DND-41 (cell line): ENCODE results near the gene PSG2.
"Not testable (repeated sequence)": the region's sequence is repeated elsewhere in the genome, so short reads cannot be mapped to it uniquely, and the experiment has no call there.

ENCODE experiments used
- EZH2 ChIP-seq: IDR thresholded peaks from 3 replicates; pipeline ENCODE4 v1.6.1; 2012; ENCODE audit warnings: borderline replicate concordance, low read depth, mild to moderate bottlenecking, moderate library complexity, low read length, inconsistent platforms; ENCODE audit not compliant: severe bottlenecking
- TF ChIP-seq, protein P1 (sequence below): IDR thresholded peaks from 2 replicates; pipeline ENCODE4 v1.5.1; 2012; ENCODE audit warnings: borderline replicate concordance, low read length, moderate library complexity, mild to moderate bottlenecking; ENCODE audit not compliant: poor library complexity, severe bottlenecking; ENCODE audit errors: extremely low read depth

DNA sequence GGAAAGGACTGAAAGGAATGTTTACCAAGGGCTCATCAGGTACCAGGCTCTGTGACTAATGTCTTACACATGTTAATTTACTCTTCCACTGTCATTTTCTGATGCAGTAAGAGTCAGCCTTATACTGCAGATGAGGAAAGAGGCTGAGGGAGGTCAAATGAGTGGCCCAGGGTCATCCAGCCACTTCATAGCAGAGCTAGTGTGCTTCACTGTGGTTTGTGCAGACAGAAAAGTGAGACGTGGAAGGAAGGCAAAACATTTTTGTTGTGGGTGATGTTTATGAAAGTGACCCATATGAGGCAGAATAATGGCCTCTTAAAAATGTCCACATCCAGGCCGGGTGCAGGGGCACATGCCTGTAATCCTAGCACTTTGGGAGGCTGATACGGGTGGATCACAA lies 22.2 kb downstream of the PSG2 start:
- not testable (repeated sequence) for TF ChIP-seq EZH2
- TF ChIP-seq, protein P1, sequence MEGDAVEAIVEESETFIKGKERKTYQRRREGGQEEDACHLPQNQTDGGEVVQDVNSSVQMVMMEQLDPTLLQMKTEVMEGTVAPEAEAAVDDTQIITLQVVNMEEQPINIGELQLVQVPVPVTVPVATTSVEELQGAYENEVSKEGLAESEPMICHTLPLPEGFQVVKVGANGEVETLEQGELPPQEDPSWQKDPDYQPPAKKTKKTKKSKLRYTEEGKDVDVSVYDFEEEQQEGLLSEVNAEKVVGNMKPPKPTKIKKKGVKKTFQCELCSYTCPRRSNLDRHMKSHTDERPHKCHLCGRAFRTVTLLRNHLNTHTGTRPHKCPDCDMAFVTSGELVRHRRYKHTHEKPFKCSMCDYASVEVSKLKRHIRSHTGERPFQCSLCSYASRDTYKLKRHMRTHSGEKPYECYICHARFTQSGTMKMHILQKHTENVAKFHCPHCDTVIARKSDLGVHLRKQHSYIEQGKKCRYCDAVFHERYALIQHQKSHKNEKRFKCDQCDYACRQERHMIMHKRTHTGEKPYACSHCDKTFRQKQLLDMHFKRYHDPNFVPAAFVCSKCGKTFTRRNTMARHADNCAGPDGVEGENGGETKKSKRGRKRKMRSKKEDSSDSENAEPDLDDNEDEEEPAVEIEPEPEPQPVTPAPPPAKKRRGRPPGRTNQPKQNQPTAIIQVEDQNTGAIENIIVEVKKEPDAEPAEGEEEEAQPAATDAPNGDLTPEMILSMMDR = not testable (repeated sequence)
